ENCODE measurements around the gene ZC3HAV1L. TPM values are rescaled to one million over a fixed set of nuclear protein-coding genes. Genes with fewer than 3 reads are reported as not detected.
"Not testable (repeated sequence)": the region's sequence is repeated elsewhere in the genome, so short reads cannot be mapped to it uniquely, and the experiment has no call there.

The ZC3HAV1L gene
- total RNA-seq, 1 donor from 2014 or later, result 5.8 TPM

DNA sequence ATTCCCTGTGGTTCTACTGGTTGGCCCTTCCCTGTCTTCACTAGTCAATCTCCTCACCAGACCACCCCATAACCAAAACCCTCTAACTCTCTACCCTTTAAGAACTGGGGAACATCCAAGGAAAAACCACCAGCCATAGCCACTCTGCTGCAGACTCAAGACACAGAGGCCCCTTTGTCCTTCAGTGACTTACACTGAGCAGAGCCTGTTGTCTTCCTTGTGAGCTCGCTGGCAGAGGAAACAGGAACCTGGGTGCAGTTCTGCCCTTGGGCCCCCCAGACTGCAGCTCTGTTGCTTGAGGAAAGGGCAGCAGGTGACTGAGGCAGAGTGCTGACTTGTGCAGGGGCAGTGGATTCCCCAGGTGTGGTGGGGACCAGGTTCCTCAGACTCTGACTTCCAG is 43.1 kb upstream of the ZC3HAV1L start:
- no peak for DNase-seq
- H3K9me3 Mint-ChIP-seq (ENCODE audit: unreplicated experiment), result no peaks in the 10 kb centered on the region
- no peaks in the 10 kb centered on the region for H3K36me3 Mint-ChIP-seq (ENCODE audit: unreplicated experiment)

DNA sequence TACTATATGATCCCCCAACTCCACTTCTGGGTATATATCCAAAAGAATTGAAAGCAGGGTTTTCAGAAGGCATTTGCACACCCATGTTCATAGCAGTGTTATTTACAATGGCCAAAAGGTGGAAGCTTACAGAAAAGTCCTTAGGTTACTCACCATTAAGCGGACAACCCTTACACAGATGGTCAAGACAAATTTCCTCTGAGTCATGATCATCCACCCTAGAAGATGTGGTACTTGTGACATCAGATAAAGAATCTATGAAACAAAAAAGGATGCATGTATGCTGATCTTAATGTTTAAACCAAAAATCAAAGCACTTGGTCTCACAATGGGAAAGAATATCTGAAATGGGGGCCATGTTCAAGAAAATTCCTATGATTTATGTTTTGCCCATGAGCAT is 42.6 kb upstream of the ZC3HAV1L start:
- no peaks in the 10 kb centered on the region for H3K4me1 Mint-ChIP-seq (ENCODE audit: low read depth, unreplicated experiment)
- H3K27me3 Mint-ChIP-seq (ENCODE audit: unreplicated experiment), result peaks cover 4% of the 10 kb centered on the region
- no peak overlapping the region for H3K4me3 Mint-ChIP-seq (ENCODE audit: unreplicated experiment)
- TF ChIP-seq, protein P1, sequence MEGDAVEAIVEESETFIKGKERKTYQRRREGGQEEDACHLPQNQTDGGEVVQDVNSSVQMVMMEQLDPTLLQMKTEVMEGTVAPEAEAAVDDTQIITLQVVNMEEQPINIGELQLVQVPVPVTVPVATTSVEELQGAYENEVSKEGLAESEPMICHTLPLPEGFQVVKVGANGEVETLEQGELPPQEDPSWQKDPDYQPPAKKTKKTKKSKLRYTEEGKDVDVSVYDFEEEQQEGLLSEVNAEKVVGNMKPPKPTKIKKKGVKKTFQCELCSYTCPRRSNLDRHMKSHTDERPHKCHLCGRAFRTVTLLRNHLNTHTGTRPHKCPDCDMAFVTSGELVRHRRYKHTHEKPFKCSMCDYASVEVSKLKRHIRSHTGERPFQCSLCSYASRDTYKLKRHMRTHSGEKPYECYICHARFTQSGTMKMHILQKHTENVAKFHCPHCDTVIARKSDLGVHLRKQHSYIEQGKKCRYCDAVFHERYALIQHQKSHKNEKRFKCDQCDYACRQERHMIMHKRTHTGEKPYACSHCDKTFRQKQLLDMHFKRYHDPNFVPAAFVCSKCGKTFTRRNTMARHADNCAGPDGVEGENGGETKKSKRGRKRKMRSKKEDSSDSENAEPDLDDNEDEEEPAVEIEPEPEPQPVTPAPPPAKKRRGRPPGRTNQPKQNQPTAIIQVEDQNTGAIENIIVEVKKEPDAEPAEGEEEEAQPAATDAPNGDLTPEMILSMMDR (IDR thresholded peaks at IDR 0.05; ENCODE audit: partially characterized antibody, unreplicated experiment), result no peak
- H3K36me3 Mint-ChIP-seq (ENCODE audit: unreplicated experiment), result no peaks in the 10 kb centered on the region
- H3K9me3 Mint-ChIP-seq (ENCODE audit: unreplicated experiment), result no peaks in the 10 kb centered on the region
- no peak for DNase-seq
- no peak overlapping the region for H3K27ac Mint-ChIP-seq (ENCODE audit: unreplicated experiment)

More for the DNA sequence above, 43.1 kb upstream of the ZC3HAV1L start:
- Mint-ChIP-seq H3K27me3 (ENCODE audit: unreplicated experiment) (peaks cover 4% of the 10 kb centered on the region), H3K4me1 (ENCODE audit: low read depth, unreplicated experiment) (peaks cover 2% of the 10 kb centered on the region), H3K4me3 (ENCODE audit: unreplicated experiment) (no peak overlapping the region), H3K27ac (ENCODE audit: unreplicated experiment) (no peak overlapping the region)
- TF ChIP-seq, protein P1 (IDR thresholded peaks at IDR 0.05; ENCODE audit: partially characterized antibody, unreplicated experiment), result no peak

GRCh38 chr7:139077706-139078105 is 41.9 kb upstream of the ZC3HAV1L start:
- not testable (repeated sequence) for H3K4me3 Mint-ChIP-seq (ENCODE audit: unreplicated experiment); H3K4me1 Mint-ChIP-seq (ENCODE audit: low read depth, unreplicated experiment); H3K36me3 Mint-ChIP-seq (ENCODE audit: unreplicated experiment); H3K27me3 Mint-ChIP-seq (ENCODE audit: unreplicated experiment); H3K9me3 Mint-ChIP-seq (ENCODE audit: unreplicated experiment); H3K27ac Mint-ChIP-seq (ENCODE audit: unreplicated experiment); DNase-seq

GRCh38 chr7:139075871-139076686 is 40.2 kb upstream of the ZC3HAV1L start:
- Mint-ChIP-seq H3K4me1 (ENCODE audit: low read depth, unreplicated experiment) (no peaks in the 10 kb centered on the region), H3K27ac (ENCODE audit: unreplicated experiment) (no peak overlapping the region), H3K27me3 (ENCODE audit: unreplicated experiment) (peaks cover 4% of the 10 kb centered on the region), H3K36me3 (ENCODE audit: unreplicated experiment) (no peaks in the 10 kb centered on the region), H3K4me3 (ENCODE audit: unreplicated experiment) (no peak overlapping the region), H3K9me3 (ENCODE audit: unreplicated experiment) (no peaks in the 10 kb centered on the region)
- TF ChIP-seq, protein P1 (IDR thresholded peaks at IDR 0.05; ENCODE audit: partially characterized antibody, unreplicated experiment), result no peak
- no peak for DNase-seq

DNA sequence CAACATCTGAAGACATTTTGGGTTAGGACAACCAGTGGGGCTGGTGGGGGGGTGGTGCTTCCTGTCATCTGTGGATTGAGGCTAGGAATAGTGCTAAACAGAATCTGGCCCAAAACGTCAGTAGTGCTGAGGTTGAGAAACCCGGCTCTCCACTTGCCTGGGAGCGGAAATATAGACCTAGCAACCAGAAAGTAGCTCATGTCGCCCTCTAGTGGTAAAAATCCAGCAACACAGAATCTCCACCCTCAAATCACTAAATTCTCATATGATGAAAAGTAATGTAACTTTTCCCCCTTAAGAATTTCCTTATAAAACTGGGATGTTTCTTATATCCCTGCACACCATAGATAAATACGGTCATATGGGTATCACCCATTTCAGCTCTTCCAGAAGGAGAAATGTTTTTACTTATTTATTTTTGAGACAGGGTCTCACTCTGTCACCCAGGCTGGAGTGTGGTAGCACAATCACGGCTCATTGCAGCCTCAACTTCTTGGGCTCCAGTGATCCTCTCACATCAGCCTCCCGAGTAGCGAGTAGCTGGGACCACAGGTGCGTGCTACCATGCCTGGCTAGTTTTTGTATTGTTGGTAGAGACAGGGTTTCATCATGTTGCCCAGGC is 39.3 kb upstream of the ZC3HAV1L start:
- Mint-ChIP-seq H3K4me1 (ENCODE audit: low read depth, unreplicated experiment) (no peaks in the 10 kb centered on the region), H3K36me3 (ENCODE audit: unreplicated experiment) (no peaks in the 10 kb centered on the region), H3K4me3 (ENCODE audit: unreplicated experiment) (no peak overlapping the region), H3K27me3 (ENCODE audit: unreplicated experiment) (peaks cover 4% of the 10 kb centered on the region), H3K27ac (ENCODE audit: unreplicated experiment) (no peak overlapping the region), H3K9me3 (ENCODE audit: unreplicated experiment) (no peaks in the 10 kb centered on the region)
- peak; percentile 35 for DNase-seq
- TF ChIP-seq, protein P1 (IDR thresholded peaks at IDR 0.05; ENCODE audit: partially characterized antibody, unreplicated experiment), result peak; percentile 88

Data from glutamatergic neuron (in vitro differentiated cells).